CD4-positive, alpha-beta T cell treated with Interleukin-21 for 1 hour (primary cell): ENCODE data around the gene TRRAP.

Experiments used
- DNase-seq: peaks from one replicate; pipeline ENCODE4 v3.0.0-alpha.2; 2020

Gene TRRAP

GRCh38 chr7:98956937-98957336, 78.6 kb downstream of the TRRAP start:
- no peak for DNase-seq

- DNase-seq = no peak
Measured at GRCh38 chr7:98957766-98958165, 79.4 kb downstream of the TRRAP start.

GRCh38 chr7:98958968-98959367, 80.6 kb downstream of the TRRAP start:
- no peak for DNase-seq

DNA sequence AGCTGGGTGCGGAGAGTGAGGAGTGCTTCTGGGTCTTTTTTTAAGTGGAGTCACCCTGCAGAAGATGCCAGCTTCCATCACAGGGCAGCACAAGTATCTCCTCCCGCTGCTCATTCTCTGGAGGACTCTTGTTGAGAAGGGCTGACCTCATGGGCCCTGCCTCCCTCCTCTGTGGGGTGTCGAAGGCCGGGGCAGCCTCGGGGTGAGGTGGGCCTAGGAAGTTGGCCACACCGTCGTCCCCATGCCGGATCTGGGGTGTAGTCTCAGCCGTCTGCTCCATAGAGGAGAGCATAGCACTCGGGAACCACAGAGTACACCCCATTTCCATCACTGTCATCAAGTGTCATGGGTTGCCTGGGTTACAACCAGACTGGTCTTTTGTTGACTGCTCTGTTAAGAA, 85.0 kb downstream of the TRRAP start:
- no peak for DNase-seq

DNA sequence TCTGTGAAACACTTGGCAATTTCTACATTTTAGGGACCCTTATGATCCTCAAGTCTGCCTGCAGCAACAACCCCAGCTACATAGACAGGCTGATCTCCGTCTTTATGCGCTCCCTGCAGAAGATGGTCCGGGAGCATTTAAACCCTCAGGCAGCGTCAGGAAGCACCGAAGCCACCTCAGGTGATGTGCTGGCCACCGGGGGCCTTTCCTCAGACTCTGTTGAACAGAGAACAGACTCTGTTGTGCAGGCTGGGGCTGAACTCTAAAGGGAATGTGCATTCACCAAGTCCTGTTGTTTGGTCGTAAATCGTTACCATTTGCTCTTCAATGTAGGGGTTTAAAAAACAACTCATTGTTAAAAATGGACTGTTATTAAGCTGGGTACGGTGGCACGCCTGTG, 86.3 kb downstream of the TRRAP start:
- no peak for DNase-seq

GRCh38 chr7:98968621-98969020, 90.3 kb downstream of the TRRAP start:
- DNase-seq = no peak

DNA sequence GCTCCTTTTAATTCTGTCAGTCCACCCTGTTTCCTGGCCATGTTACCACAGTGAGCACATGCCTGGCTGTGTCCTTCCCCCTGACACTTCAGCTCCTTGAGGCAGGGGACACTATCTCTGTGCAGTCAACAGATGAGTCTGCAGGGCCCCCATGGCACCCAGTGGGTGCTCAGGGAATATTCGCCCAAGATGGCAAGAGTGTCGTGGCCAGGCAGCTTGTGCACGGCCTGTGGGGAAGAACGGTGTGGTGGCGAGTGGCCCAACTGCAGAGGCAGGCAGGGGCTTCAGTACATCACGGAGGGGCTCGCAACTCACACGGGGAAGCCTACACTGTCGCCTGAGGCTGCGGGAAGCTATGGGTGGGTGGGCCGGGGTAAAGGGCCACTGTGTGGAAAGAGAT, 91.1 kb downstream of the TRRAP start:
- DNase-seq = no peak

GRCh38 chr7:98970016-98970615, 91.8 kb downstream of the TRRAP start:
- DNase-seq = no peak

- DNase-seq = no peak
Measured at GRCh38 chr7:98970805-98971204, 92.5 kb downstream of the TRRAP start.

GRCh38 chr7:98974205-98974604, 95.9 kb downstream of the TRRAP start:
- no peak for DNase-seq

- no peak for DNase-seq
Measured at GRCh38 chr7:98974906-98975816, 96.8 kb downstream of the TRRAP start.

GRCh38 chr7:98976396-98977185, 98.3 kb downstream of the TRRAP start:
- no peak for DNase-seq

DNA sequence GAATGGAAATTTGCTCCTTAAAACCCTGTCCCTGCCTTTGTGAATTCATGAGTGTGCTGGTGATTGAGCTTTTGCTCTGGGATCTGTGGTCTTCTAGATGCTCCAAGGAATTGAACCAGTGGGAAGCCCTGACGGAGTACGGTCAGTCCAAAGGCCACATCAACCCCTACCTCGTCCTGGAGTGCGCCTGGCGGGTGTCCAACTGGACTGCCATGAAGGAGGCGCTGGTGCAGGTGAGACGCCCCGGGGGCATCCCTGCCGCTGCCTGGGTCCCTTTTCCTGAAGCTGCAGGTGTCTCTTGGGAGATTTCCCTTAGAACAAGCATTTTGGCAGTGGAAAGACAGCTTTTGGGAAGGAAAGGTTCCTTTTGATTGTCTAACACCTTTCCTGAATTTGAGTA, 100.3 kb downstream of the TRRAP start:
- no peak for DNase-seq

DNA sequence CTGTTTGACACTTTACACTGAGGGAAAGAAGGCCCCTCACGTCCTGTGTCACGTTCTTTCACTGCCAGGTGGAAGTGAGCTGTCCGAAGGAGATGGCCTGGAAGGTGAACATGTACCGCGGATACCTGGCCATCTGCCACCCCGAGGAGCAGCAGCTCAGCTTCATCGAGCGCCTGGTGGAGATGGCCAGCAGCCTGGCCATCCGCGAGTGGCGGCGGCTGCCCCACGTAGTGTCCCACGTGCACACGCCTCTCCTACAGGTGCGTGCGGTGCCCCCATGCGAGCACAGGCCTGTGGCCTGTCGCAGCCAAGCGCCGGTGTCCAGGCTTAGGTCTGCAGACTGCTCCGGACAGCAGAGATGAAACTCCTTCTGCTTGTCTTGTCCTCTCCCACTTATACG, 103.4 kb downstream of the TRRAP start:
- no peak for DNase-seq

- no peak for DNase-seq
Measured at GRCh38 chr7:98982686-98983085, 104.4 kb downstream of the TRRAP start.

DNA sequence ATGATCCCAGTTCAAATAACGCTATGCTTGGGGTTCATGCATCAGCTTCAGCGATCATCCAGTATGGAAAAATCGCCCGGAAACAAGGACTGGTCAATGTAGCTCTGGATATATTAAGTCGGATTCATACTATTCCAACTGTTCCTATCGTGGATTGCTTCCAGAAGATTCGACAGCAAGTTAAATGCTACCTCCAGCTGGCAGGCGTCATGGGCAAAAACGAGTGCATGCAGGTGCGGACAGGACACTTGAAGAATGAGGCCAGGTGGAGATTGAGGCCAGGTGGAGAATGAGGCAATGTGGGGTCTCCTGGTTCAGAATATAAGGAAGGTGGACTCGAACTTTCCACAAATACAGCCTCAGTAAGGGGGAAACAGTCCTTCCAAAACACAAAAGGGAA, 105.8 kb downstream of the TRRAP start:
- no peak for DNase-seq

GRCh38 chr7:98985406-98985805, 107.1 kb downstream of the TRRAP start:
- DNase-seq = no peak

DNA sequence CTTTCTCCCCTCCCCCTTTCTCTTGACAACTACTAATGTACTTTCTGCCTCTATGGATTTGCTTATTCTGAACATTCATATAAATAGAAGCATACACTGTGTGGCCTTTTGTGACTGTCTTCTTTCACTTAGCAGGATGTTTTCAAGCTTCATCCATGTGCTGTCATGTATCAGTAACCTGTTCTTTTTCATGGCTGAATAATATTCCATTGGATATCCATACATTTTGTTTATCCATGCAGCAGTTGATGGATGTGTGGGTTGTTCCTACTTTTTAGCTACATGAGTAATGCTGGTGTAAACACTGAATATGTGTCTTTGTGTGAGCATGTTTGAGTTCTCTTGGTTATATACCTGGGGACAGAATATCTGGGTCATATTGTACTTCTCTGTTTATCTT, 107.6 kb downstream of the TRRAP start:
- no peak for DNase-seq

GRCh38 chr7:98988641-98989040, 110.3 kb downstream of the TRRAP start:
- DNase-seq = no peak

DNA sequence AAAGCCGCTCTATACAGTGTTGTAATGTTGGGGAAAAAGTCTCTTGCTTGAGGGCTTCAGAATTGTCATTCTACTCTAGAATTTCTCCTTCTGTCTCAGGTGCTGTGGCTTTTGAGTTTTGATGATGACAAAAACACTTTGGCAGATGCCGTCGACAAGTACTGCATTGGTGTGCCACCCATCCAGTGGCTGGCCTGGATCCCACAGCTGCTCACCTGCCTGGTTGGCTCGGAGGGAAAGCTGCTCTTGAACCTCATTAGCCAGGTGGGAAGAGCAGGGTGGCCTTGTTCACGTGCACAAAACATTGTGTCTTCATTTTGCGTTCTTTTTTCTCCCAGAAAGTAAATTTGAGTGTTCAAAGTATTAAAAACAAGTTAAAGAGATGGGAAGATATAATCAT, 112.0 kb downstream of the TRRAP start:
- DNase-seq = no peak

GRCh38 chr7:98991141-98991540, 112.8 kb downstream of the TRRAP start:
- no peak for DNase-seq

- DNase-seq = no peak
Measured at GRCh38 chr7:98992076-98992475, 113.7 kb downstream of the TRRAP start.

- no peak for DNase-seq
Measured at GRCh38 chr7:98993024-98993897, 114.9 kb downstream of the TRRAP start.
